Measurements from ENCODE around the gene TSEN54.

DNA sequence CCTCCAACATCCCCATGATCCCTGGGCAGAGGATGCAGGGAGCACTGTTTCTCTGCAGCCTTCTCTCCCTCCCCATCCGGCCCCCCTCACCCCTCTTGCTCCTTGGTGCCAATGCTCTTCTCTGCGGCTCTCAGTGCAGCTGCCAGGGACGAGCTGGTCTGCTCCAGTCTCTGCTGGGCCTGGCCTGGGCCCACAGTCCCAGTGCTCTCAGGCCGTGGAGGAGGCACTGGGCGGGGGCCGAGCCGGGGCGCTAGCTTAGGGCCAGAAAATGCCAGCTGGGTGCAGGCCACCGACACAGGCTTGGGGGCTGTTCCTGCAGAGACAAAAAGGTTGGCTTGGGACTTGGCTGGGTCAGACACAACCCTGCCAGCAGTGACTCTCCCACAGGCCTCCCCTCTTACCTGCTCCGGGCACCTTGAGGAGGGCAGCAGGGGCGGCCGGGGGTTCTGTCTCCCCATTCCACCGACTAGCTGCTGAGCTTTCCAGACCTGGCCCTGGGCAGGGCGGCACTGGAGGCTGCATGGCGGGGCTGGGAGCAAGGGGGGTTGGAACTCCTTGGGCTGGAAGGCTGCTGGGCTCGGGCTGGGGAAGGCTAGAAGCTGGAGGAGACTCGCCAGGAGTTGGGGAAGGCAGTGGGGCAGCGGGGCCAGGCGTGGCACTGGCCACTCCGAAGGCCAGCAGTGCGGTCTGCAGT is 14.8 kb upstream of the TSEN54 start:
- TF ChIP-seq TAF1 (IDR thresholded peaks at IDR 0.05; ENCODE audit: borderline replicate concordance, insufficient read depth, low read length), result no peak
- no peak for TF ChIP-seq SIN3A (IDR thresholded peaks at IDR 0.05; ENCODE audit: borderline replicate concordance, insufficient read depth, low read length)
- TF ChIP-seq POLR2AphosphoS5 (IDR thresholded peaks at IDR 0.05; ENCODE audit: low read depth, low read length), result no peak
- TF ChIP-seq, protein P1, sequence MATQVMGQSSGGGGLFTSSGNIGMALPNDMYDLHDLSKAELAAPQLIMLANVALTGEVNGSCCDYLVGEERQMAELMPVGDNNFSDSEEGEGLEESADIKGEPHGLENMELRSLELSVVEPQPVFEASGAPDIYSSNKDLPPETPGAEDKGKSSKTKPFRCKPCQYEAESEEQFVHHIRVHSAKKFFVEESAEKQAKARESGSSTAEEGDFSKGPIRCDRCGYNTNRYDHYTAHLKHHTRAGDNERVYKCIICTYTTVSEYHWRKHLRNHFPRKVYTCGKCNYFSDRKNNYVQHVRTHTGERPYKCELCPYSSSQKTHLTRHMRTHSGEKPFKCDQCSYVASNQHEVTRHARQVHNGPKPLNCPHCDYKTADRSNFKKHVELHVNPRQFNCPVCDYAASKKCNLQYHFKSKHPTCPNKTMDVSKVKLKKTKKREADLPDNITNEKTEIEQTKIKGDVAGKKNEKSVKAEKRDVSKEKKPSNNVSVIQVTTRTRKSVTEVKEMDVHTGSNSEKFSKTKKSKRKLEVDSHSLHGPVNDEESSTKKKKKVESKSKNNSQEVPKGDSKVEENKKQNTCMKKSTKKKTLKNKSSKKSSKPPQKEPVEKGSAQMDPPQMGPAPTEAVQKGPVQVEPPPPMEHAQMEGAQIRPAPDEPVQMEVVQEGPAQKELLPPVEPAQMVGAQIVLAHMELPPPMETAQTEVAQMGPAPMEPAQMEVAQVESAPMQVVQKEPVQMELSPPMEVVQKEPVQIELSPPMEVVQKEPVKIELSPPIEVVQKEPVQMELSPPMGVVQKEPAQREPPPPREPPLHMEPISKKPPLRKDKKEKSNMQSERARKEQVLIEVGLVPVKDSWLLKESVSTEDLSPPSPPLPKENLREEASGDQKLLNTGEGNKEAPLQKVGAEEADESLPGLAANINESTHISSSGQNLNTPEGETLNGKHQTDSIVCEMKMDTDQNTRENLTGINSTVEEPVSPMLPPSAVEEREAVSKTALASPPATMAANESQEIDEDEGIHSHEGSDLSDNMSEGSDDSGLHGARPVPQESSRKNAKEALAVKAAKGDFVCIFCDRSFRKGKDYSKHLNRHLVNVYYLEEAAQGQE (IDR thresholded peaks at IDR 0.05; ENCODE audit: insufficient read depth in 1 of 2, low read depth in 2 of 2, low read length in 2 of 2), result no peak

All from PFSK-1 (cell line).